ENCODE measurements around the gene SLC18B1.
"Not testable (repeated sequence)": the region's sequence is repeated elsewhere in the genome, so short reads cannot be mapped to it uniquely, and the experiment has no call there.

SLC18B1 gene

GRCh38 chr6:132780770-132781371 lies 17.6 kb downstream of the SLC18B1 start:
- TF ChIP-seq, protein P1, sequence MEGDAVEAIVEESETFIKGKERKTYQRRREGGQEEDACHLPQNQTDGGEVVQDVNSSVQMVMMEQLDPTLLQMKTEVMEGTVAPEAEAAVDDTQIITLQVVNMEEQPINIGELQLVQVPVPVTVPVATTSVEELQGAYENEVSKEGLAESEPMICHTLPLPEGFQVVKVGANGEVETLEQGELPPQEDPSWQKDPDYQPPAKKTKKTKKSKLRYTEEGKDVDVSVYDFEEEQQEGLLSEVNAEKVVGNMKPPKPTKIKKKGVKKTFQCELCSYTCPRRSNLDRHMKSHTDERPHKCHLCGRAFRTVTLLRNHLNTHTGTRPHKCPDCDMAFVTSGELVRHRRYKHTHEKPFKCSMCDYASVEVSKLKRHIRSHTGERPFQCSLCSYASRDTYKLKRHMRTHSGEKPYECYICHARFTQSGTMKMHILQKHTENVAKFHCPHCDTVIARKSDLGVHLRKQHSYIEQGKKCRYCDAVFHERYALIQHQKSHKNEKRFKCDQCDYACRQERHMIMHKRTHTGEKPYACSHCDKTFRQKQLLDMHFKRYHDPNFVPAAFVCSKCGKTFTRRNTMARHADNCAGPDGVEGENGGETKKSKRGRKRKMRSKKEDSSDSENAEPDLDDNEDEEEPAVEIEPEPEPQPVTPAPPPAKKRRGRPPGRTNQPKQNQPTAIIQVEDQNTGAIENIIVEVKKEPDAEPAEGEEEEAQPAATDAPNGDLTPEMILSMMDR (IDR thresholded peaks at IDR 0.05; ENCODE audit: borderline replicate concordance, insufficient read depth, low read depth, low read length) = no peak; the same call in 1 of the 2 replicates
- no peak overlapping the region for H3K4me3 ChIP-seq (ENCODE audit: low read depth, low read length)

DNA sequence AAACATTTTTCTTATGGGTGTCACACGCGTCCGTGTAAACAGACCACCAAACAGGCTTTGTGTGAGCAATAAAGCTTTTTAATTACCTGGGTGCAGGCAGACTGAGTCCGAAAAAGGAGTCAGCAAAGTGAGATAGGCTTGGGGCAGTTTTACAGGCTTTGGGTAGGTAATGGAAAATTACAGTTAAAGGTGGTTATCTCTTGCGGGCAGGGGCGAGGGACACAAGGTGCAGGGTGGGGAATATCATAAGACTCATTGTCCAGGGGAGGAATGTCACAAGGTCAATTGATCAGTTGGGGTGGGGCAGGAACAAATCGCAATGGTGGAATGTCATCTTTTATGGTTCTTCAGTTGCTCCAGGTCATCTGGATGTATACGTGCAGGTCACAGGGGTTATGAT lies 20.6 kb downstream of the SLC18B1 start:
- not testable (repeated sequence) for H3K4me3 ChIP-seq (ENCODE audit: low read depth, low read length)

DNA sequence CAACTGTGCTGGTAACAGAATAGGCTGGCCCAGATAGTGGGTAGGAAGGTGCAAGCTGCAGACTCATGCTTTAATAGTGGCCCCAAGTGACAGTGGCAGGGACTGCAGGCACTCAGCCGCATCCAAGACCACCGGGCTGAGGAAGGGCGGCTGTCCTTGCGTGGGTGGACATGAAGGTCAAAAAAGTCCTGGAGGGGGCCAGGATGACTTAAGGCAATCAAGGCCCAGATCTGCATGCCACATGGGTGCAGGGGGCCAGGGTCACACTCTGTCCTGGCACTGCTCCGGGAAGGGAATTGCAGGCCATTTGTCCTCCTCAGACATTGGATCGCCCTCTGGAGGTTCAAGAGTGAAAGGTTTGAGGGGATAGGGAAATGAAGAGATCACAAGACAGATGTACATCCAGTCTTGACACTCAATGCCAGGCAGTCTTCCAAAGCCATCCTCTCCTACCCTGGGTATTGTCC lies 30.4 kb downstream of the SLC18B1 start:
- TF ChIP-seq, protein P1 (IDR thresholded peaks at IDR 0.05; ENCODE audit: borderline replicate concordance, insufficient read depth, low read depth, low read length) = peak; percentile 70
- H3K4me3 ChIP-seq (ENCODE audit: low read depth, low read length) = no peak overlapping the region

GRCh38 chr6:132765560-132765959 lies 32.9 kb downstream of the SLC18B1 start:
- H3K4me3 ChIP-seq (ENCODE audit: low read depth, low read length) = no peak overlapping the region
- TF ChIP-seq, protein P1 (IDR thresholded peaks at IDR 0.05; ENCODE audit: borderline replicate concordance, insufficient read depth, low read depth, low read length) = no peak

GRCh38 chr6:132764370-132764769 lies 34.1 kb downstream of the SLC18B1 start:
- H3K4me3 ChIP-seq (ENCODE audit: low read depth, low read length) = no peak overlapping the region
- TF ChIP-seq, protein P1 (IDR thresholded peaks at IDR 0.05; ENCODE audit: borderline replicate concordance, insufficient read depth, low read depth, low read length) = no peak

- TF ChIP-seq, protein P1 (IDR thresholded peaks at IDR 0.05; ENCODE audit: borderline replicate concordance, insufficient read depth, low read depth, low read length) = no peak
- peak overlapping the region; percentile 33 for H3K4me3 ChIP-seq (ENCODE audit: low read depth, low read length)
Measured at GRCh38 chr6:132763269-132763668, 35.2 kb downstream of the SLC18B1 start.

GRCh38 chr6:132760256-132760655 lies 38.2 kb downstream of the SLC18B1 start:
- no peak overlapping the region for H3K4me3 ChIP-seq (ENCODE audit: low read depth, low read length)
- TF ChIP-seq, protein P1 (IDR thresholded peaks at IDR 0.05; ENCODE audit: borderline replicate concordance, insufficient read depth, low read depth, low read length) = no peak

All from GM12875 (cell line).